HFF-Myc (cell line): ENCODE data around the gene ESRRA.

Experiments
- DNase-seq: peaks from one replicate; pipeline ENCODE4 v3.0.0-alpha.2; 2011; ENCODE audit warnings: low read depth; ENCODE audit errors: extremely low read depth
- H3K4me3 ChIP-seq: replicated peaks from 2 replicates; pipeline ENCODE4 v1.5.1; 2011; ENCODE audit warnings: low read depth, mild to moderate bottlenecking, control low read depth, low read length
- CTCF ChIP-seq: IDR thresholded peaks from 2 replicates; pipeline ENCODE4 v1.5.1; 2012; ENCODE audit warnings: mild to moderate bottlenecking, low read depth, low read length, control low read depth; ENCODE audit errors: missing control alignments

Gene ESRRA

GRCh38 chr11:64317325-64317960, 12.1 kb downstream of the ESRRA start, which contains the start of gene TRMT112:
Gene TRMT112, minus strand, starts transcription at chr11:64317559. Its CDS starts 33 bp downstream, at chr11:64317526.
- peak; percentile 94 for DNase-seq
- TF ChIP-seq CTCF, result no peak

GRCh38 chr11:64317961-64318765, 12.8 kb downstream of the ESRRA start, which contains the start of gene PRDX5:
Gene PRDX5, plus strand, starts transcription at chr11:64318121. Its CDS starts 95 bp downstream, at chr11:64318216.
- TF ChIP-seq CTCF, result peak; percentile 11
- peak within 1 kb of the TSS; percentile 92 for H3K4me3 ChIP-seq
- peak; percentile 82 for DNase-seq

More at GRCh38 chr11:64317325-64317960, 12.1 kb downstream of the ESRRA start, which contains the start of gene TRMT112:
- H3K4me3 ChIP-seq, result peak within 1 kb of the TSS; percentile 92

GRCh38 chr11:64318766-64319761, 13.7 kb downstream of the ESRRA start:
- DNase-seq, result no peak
- peak overlapping the region; percentile 92 for H3K4me3 ChIP-seq
- TF ChIP-seq CTCF, result no peak

GRCh38 chr11:64320556-64320955, 15.2 kb downstream of the ESRRA start:
- TF ChIP-seq CTCF, result no peak
- DNase-seq, result no peak

GRCh38 chr11:64321026-64321425, 15.7 kb downstream of the ESRRA start:
- TF ChIP-seq CTCF, result no peak
- no peak overlapping the region for H3K4me3 ChIP-seq
- DNase-seq, result no peak

More at GRCh38 chr11:64320556-64320955, 15.2 kb downstream of the ESRRA start:
- no peak overlapping the region for H3K4me3 ChIP-seq

- DNase-seq, result no peak
- TF ChIP-seq CTCF, result no peak
- no peak overlapping the region for H3K4me3 ChIP-seq
These were observed 16.2 kb downstream of the ESRRA start for GRCh38 chr11:64321533-64321932.
